GM13977 (cell line): ENCODE data around the gene NTN5.

Experiments
- DNase-seq: peaks from one replicate; pipeline ENCODE4 v3.0.0; 2012; ENCODE audit warnings: low spot score
- in situ Hi-C: fragments of 300-500 bp; cut with MboI; formaldehyde crosslinking; loops from one replicate; pipeline ENCODE4 v1.12.0; 2022; ENCODE audit warnings: low sequenced_read_pairs, low pct_unique_long_range_greater_than_20kb, mixed read lengths, inconsistent platforms; ENCODE audit not compliant: unreplicated experiment
- TF ChIP-seq, protein P1 (sequence below): IDR thresholded peaks from 2 replicates; pipeline ENCODE4 v1.5.1; 2012; ENCODE audit warnings: mild to moderate bottlenecking, control low read depth; ENCODE audit not compliant: insufficient read depth; ENCODE audit errors: extremely low read depth, missing control alignments

Gene NTN5

GRCh38 chr19:48669903-48670668, 2.7 kb downstream of the NTN5 start:
- no peak for DNase-seq
- TF ChIP-seq, protein P1, sequence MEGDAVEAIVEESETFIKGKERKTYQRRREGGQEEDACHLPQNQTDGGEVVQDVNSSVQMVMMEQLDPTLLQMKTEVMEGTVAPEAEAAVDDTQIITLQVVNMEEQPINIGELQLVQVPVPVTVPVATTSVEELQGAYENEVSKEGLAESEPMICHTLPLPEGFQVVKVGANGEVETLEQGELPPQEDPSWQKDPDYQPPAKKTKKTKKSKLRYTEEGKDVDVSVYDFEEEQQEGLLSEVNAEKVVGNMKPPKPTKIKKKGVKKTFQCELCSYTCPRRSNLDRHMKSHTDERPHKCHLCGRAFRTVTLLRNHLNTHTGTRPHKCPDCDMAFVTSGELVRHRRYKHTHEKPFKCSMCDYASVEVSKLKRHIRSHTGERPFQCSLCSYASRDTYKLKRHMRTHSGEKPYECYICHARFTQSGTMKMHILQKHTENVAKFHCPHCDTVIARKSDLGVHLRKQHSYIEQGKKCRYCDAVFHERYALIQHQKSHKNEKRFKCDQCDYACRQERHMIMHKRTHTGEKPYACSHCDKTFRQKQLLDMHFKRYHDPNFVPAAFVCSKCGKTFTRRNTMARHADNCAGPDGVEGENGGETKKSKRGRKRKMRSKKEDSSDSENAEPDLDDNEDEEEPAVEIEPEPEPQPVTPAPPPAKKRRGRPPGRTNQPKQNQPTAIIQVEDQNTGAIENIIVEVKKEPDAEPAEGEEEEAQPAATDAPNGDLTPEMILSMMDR: no peak
- in situ Hi-C loops: no loop called here

DNA sequence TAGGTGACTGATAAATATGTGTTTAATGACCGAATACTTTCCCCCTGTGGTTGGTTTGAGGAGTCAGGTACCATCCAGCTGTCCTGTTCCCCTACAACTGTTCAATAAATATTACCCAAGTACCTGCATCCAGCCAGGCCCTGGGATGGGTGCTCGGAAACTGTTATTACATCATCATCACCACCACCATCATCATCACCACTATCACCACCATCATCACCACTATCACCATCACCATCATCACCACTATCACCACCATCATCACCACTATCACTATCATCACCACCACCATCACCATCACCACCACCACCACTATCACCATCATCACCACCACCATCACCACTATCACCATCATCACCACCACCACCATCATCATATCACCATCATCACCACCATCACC, 4.1 kb downstream of the NTN5 start:
- DNase-seq: no peak
- TF ChIP-seq, protein P1: no peak
- in situ Hi-C loops: no loop called here

DNA sequence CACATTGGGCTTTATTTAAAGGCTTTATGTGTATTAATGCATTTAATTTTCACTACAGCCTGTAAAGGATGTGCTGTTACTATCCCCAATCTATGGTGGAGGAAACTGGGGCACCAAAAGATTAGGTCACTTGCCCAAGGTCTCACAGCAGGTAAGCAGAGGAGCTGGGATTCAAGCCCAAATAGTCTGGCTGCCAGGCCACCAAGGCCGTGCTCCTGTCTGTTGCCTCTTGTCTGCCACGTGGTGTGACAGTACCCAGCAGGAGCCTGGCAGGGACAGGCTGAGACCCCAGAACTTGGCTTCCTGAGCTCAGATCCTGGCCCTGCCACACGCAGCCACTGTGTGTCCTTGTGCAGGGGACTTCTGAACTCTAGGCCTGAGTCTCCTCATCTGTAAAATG, 4.5 kb downstream of the NTN5 start:
- TF ChIP-seq, protein P1: no peak
- DNase-seq: no peak
- in situ Hi-C loops: no loop called here

GRCh38 chr19:48665786-48666185, 7.0 kb downstream of the NTN5 start:
- DNase-seq: no peak
- in situ Hi-C loops: no loop called here
- TF ChIP-seq, protein P1: no peak

GRCh38 chr19:48664476-48664875, 8.3 kb downstream of the NTN5 start:
- DNase-seq: no peak
- TF ChIP-seq, protein P1: no peak
- in situ Hi-C loops: no loop called here

GRCh38 chr19:48663667-48664066, 9.2 kb downstream of the NTN5 start:
- in situ Hi-C loops: no loop called here
- TF ChIP-seq, protein P1: no peak

More at GRCh38 chr19:48663667-48664066, 9.2 kb downstream of the NTN5 start:
- no peak for DNase-seq
